Cardiac fibroblast (primary cell): ENCODE results near the gene OOSP2.

ENCODE experiments used
- DNase-seq, 2 donors: peaks; one replicate each; pipeline versions ENCODE4 v3.0.0 to v3.0.0-alpha.2; 2010; ENCODE audit warnings: low read depth in 2 of 2
- H3K4me3 ChIP-seq, 2 donors: replicated peaks in 1 of 2; 1 replicate in 1 of 2; 2 replicates in 1 of 2; pipeline ENCODE4 v1.5.1; 2011; ENCODE audit warnings: low read depth in 2 of 2, low read length in 2 of 2, mild to moderate bottlenecking in 2 of 2, moderate library complexity in 1 of 2
- TF ChIP-seq, protein P1 (sequence below): IDR thresholded peaks from one replicate; pipeline ENCODE4 v1.5.1; 2011; ENCODE audit warnings: low read depth, mild to moderate bottlenecking, low read length, inconsistent platforms

The OOSP2 gene, protein sequence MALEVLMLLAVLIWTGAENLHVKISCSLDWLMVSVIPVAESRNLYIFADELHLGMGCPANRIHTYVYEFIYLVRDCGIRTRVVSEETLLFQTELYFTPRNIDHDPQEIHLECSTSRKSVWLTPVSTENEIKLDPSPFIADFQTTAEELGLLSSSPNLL

DNA sequence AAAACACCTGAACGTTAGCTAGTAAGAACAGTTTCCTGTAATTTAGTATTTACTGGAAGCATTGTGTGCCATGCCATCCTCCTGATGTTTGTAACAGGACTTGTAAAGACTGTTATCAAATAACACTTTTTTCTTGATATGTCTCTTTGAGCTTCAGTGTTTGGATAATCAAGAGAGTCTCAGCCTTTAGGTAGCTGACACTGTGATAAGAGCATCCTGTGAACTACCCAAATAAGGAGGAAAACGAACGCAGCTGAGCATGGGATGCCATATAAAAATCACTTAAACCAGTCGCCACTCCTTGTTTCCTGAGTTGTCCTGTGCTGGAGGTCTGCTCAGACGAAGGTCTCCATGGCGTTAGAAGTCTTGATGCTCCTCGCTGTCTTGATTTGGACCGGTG is at the start of gene OOSP2:
OOSP2 (plus strand) TSS at position 301 of the 400 bp plus-strand sequence; CDS start at position 352, 51 bp downstream.
- TF ChIP-seq, protein P1, sequence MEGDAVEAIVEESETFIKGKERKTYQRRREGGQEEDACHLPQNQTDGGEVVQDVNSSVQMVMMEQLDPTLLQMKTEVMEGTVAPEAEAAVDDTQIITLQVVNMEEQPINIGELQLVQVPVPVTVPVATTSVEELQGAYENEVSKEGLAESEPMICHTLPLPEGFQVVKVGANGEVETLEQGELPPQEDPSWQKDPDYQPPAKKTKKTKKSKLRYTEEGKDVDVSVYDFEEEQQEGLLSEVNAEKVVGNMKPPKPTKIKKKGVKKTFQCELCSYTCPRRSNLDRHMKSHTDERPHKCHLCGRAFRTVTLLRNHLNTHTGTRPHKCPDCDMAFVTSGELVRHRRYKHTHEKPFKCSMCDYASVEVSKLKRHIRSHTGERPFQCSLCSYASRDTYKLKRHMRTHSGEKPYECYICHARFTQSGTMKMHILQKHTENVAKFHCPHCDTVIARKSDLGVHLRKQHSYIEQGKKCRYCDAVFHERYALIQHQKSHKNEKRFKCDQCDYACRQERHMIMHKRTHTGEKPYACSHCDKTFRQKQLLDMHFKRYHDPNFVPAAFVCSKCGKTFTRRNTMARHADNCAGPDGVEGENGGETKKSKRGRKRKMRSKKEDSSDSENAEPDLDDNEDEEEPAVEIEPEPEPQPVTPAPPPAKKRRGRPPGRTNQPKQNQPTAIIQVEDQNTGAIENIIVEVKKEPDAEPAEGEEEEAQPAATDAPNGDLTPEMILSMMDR, result no peak
- no peak for DNase-seq
- no peak within 1 kb of the TSS for H3K4me3 ChIP-seq

DNA sequence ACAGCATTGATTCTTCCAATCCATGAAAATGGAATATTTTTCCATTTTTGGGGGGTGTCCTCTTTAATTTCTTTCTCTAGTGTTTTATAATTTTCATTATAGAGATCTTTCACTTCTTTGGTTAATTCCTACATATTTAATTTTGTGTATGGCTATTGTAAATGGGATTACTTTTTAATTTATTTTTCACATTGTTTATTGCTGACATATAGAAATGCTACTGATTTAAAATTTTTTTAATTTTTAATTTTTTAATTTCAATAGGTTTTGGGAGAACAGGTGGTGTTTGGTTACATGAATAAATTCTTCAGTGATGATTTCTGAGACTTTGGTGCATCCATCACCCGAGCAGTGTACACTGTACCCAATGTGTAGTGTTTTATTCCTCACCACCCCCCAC is 49.8 kb upstream of the OOSP2 start:
- no peak overlapping the region for H3K4me3 ChIP-seq
- TF ChIP-seq, protein P1, result no peak
- no peak for DNase-seq

DNA sequence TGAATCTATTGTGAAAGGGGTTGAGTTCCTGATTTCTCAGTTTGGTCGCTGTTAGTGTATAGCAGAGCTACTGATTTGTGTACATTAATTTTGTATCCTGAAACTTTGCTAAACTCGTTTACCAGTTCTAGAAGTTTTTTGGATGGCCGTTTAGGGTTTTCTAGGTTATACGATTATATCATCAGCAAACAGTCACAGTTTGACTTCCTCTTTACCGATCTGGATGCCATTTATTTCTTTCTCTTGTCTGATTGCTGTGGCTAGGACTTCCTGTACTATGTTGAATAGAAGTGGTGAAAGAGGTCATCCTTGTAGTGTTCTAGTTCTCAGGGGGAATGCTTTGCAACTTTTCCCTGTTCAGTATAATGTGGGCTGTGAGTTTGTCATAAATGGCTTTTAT is 47.8 kb upstream of the OOSP2 start:
- no peak for DNase-seq
- TF ChIP-seq, protein P1, result no peak
- H3K4me3 ChIP-seq, result no peak overlapping the region

DNA sequence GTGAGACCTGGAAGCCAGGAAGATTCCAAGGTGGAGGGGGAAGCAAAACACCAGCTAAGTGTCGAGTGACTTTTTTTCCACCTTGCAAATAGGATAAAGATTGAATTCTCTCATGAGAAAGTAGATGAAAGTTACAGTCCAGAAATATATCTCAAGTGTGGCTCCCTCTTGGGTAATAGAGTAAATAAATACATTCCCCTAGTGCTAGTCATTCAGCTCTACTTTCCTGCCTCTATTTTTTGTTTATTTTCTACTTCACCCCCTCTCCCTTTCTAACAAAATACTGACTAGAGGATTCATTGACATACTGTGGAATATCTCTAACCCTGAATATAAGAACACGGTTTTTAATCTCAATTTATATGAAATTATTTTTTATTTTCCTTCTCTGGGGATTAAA is 42.4 kb upstream of the OOSP2 start:
- TF ChIP-seq, protein P1, result no peak
- H3K4me3 ChIP-seq, result no peak overlapping the region
- DNase-seq, result no peak

DNA sequence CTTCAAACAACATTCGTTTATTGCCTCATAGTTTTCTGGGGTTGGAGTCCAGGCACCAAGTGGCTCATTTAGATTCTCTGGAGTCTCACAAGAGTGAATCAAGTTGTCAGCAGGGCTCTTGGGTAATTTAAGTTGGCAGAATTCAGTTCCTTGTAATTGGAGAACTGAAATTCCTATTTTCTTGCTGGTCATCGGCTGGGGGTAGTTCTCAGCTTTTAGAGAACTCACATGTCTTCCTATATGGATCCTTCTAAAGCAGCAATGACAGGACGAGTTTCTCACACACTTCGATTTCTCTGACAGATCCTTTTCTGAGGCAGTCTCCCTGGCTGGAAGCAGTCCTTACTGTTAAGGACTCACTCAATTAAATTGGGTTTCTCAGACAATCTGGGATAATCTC is 40.5 kb upstream of the OOSP2 start:
- TF ChIP-seq, protein P1, result no peak
- H3K4me3 ChIP-seq, result no peak overlapping the region
- DNase-seq, result no peak

DNA sequence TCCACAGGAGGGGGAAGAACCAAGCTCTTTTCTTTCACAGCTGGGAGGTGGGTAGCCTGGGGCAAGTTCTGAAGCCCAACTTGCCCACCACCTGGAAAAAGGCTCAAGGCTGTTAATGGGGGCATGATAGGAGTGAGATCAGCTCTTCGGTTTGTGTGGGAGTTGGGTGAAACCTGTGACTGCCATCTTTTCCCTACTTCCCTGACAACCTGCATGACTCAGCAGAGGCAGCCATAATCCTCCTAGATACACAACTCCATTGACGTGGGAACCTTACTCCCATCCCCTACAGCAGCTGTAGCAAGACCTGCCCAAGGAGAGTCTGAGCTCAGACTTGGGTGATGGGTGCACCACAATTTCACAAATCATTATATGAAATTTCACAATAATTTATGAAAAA is 36.5 kb upstream of the OOSP2 start:
- H3K4me3 ChIP-seq, result no peak overlapping the region
- DNase-seq, result no peak
- TF ChIP-seq, protein P1, result no peak

DNA sequence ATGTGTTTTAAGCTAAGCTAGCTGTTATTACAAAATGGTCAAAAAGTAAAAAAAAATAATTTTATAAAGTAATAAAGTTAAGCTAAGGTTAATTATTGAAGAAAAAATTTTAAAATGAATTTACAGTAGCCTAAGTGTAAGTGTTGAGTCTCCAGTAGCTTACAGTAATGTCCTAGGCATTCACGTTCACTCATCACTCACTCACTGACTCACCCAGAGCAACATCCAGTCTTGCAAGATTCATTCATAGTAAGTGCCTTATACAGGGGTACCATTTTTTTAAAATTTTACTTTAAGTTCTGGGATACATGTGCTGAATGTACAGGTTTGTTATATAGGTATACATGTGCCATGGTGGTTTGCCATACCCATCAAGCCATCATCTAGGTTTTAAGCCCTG is 34.8 kb upstream of the OOSP2 start:
- TF ChIP-seq, protein P1, result no peak
- DNase-seq, result no peak
- H3K4me3 ChIP-seq, result no peak overlapping the region
